Measurements from ENCODE around the gene TRIM22.

Gene TRIM22

GRCh38 chr11:5689551-5689983 is at the start of gene TRIM22:
TSS of gene TRIM22 (plus strand) at chr11:5689790. CDS start at chr11:5696233, 6,443 bp downstream.
- Histone ChIP-seq H2AFZ (ENCODE audit: low read depth, low read length) (peak within 1 kb of the TSS; percentile 48), H3K4me3 (ENCODE audit: low read length) (peak within 1 kb of the TSS; percentile 76)

GRCh38 chr11:5639953-5640352 is 49.6 kb upstream of the TRIM22 start:
- no peak overlapping the region for H3K27ac ChIP-seq (ENCODE audit: low read length)
- TF ChIP-seq EZH2phosphoT487 (IDR thresholded peaks at IDR 0.05; ENCODE audit: low read depth) (no peak), CTCF (IDR thresholded peaks at IDR 0.05; ENCODE audit: low read depth, low read length) (no peak)

More at GRCh38 chr11:5689551-5689983, at the start of gene TRIM22:
- no peaks in the 10 kb centered on the region for H3K27me3 ChIP-seq (ENCODE audit: low read depth, low read length)
- H3K36me3 ChIP-seq (replicated peaks; ENCODE audit: low read depth, low read length), result peaks cover 5% of the 10 kb centered on the region
- peak within 1 kb of the TSS; percentile 95 for H3K4me2 ChIP-seq (ENCODE audit: low read length)
- H3K9ac ChIP-seq (ENCODE audit: low read length), result peak within 1 kb of the TSS; percentile 78
- H3K27ac ChIP-seq (ENCODE audit: low read length), result peak within 1 kb of the TSS; percentile 76
- H3K9me3 ChIP-seq (ENCODE audit: insufficient read depth, low read length), result no peaks in the 10 kb centered on the region
- peaks cover 28% of the 10 kb centered on the region for H3K79me2 ChIP-seq (ENCODE audit: low read length)
- H3K4me1 ChIP-seq (ENCODE audit: low read length), result peaks cover 36% of the 10 kb centered on the region
- no peaks in the 10 kb centered on the region for H4K20me1 ChIP-seq (ENCODE audit: insufficient read depth, low read length)
- no peak for TF ChIP-seq EZH2phosphoT487 (IDR thresholded peaks at IDR 0.05; ENCODE audit: low read depth)
- TF ChIP-seq CTCF (IDR thresholded peaks at IDR 0.05; ENCODE audit: low read depth, low read length), result no peak

DNA sequence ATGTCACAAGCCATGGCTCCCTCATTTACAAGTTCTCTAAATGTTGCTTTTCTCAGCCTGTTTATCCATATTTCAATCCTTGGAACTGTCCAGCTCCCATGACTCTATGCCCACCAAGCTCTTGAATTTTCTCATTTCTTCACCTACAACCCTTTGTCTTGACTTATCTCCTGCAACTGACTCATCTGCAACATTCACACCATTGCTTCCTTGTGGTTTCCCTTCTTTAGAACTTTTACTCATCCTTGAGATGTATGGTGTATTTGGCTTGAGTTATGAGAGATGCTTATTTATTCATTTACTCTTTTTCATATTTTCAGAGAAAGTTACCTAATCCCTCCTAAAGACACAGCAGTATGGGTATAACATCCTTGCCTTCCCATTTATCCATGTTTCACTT is 46.0 kb upstream of the TRIM22 start:
- Histone ChIP-seq H3K79me2 (ENCODE audit: low read length) (no peaks in the 10 kb centered on the region), H3K9ac (ENCODE audit: low read length) (no peak overlapping the region), H3K4me3 (ENCODE audit: low read length) (no peak overlapping the region), H4K20me1 (ENCODE audit: insufficient read depth, low read length) (no peaks in the 10 kb centered on the region), H3K4me2 (ENCODE audit: low read length) (no peak overlapping the region), H3K27me3 (ENCODE audit: low read depth, low read length) (no peaks in the 10 kb centered on the region), H3K4me1 (ENCODE audit: low read length) (no peaks in the 10 kb centered on the region), H3K27ac (ENCODE audit: low read length) (no peak overlapping the region), H3K9me3 (ENCODE audit: insufficient read depth, low read length) (no peaks in the 10 kb centered on the region), H3K36me3 (replicated peaks; ENCODE audit: low read depth, low read length) (peaks cover 12% of the 10 kb centered on the region), H2AFZ (ENCODE audit: low read depth, low read length) (no peak overlapping the region)
- TF ChIP-seq EZH2phosphoT487 (IDR thresholded peaks at IDR 0.05; ENCODE audit: low read depth) (no peak), CTCF (IDR thresholded peaks at IDR 0.05; ENCODE audit: low read depth, low read length) (no peak)

More at GRCh38 chr11:5639953-5640352, 49.6 kb upstream of the TRIM22 start:
- H4K20me1 ChIP-seq (ENCODE audit: insufficient read depth, low read length), result no peaks in the 10 kb centered on the region
- H3K9ac ChIP-seq (ENCODE audit: low read length), result no peak overlapping the region
- no peaks in the 10 kb centered on the region for H3K79me2 ChIP-seq (ENCODE audit: low read length)
- no peaks in the 10 kb centered on the region for H3K9me3 ChIP-seq (ENCODE audit: insufficient read depth, low read length)
- no peak overlapping the region for H3K4me3 ChIP-seq (ENCODE audit: low read length)
- peaks cover 4% of the 10 kb centered on the region; the same call in 1 of the 2 replicates for H3K4me1 ChIP-seq (ENCODE audit: low read length)
- no peak overlapping the region for H3K4me2 ChIP-seq (ENCODE audit: low read length)
- H2AFZ ChIP-seq (ENCODE audit: low read depth, low read length), result no peak overlapping the region
- peaks cover 21% of the 10 kb centered on the region for H3K36me3 ChIP-seq (replicated peaks; ENCODE audit: low read depth, low read length)
- no peaks in the 10 kb centered on the region for H3K27me3 ChIP-seq (ENCODE audit: low read depth, low read length)

- no peaks in the 10 kb centered on the region for H3K27me3 ChIP-seq (ENCODE audit: low read depth, low read length)
- H3K36me3 ChIP-seq (replicated peaks; ENCODE audit: low read depth, low read length), result peaks cover 6% of the 10 kb centered on the region
- TF ChIP-seq CTCF (IDR thresholded peaks at IDR 0.05; ENCODE audit: low read depth, low read length) (no peak), EZH2phosphoT487 (IDR thresholded peaks at IDR 0.05; ENCODE audit: low read depth) (no peak)
- H3K27ac ChIP-seq (ENCODE audit: low read length), result no peak overlapping the region
- no peak overlapping the region for H3K9ac ChIP-seq (ENCODE audit: low read length)
- no peak overlapping the region for H3K4me3 ChIP-seq (ENCODE audit: low read length)
- H2AFZ ChIP-seq (ENCODE audit: low read depth, low read length), result no peak overlapping the region
- H3K4me1 ChIP-seq (ENCODE audit: low read length), result no peaks in the 10 kb centered on the region
- H3K79me2 ChIP-seq (ENCODE audit: low read length), result no peaks in the 10 kb centered on the region
- H3K4me2 ChIP-seq (ENCODE audit: low read length), result no peak overlapping the region
- no peaks in the 10 kb centered on the region for H4K20me1 ChIP-seq (ENCODE audit: insufficient read depth, low read length)
- no peaks in the 10 kb centered on the region for H3K9me3 ChIP-seq (ENCODE audit: insufficient read depth, low read length)
Measured at GRCh38 chr11:5646139-5646538, 43.5 kb upstream of the TRIM22 start.
